Ishikawa (cell line): ENCODE results near the gene RANBP10.

ENCODE experiments used
- CEBPB ChIP-seq: IDR thresholded peaks from 2 replicates; pipeline ENCODE4 v1.6.1; 2012
- CREB1 ChIP-seq: IDR thresholded peaks from 2 replicates; pipeline ENCODE4 v1.6.1; 2012; ENCODE audit warnings: low read depth
- EGR1 ChIP-seq: IDR thresholded peaks from 2 replicates; pipeline ENCODE4 v1.6.1; 2012
- EP300 ChIP-seq: IDR thresholded peaks from 2 replicates; pipeline ENCODE4 v1.6.1; 2012; ENCODE audit warnings: borderline replicate concordance
- FOXM1 ChIP-seq: IDR thresholded peaks from 2 replicates; pipeline ENCODE4 v1.6.1; 2012; ENCODE audit warnings: low read depth, borderline replicate concordance
- NFIC ChIP-seq: IDR thresholded peaks from 2 replicates; pipeline ENCODE4 v1.6.1; 2012
- RAD21 ChIP-seq: IDR thresholded peaks from 2 replicates; pipeline ENCODE4 v1.6.1; 2012; ENCODE audit warnings: low read depth
- TAF1 ChIP-seq: IDR thresholded peaks from 2 replicates; pipeline ENCODE4 v1.6.1; 2012; ENCODE audit warnings: low read depth, mild to moderate bottlenecking
- TCF12 ChIP-seq: IDR thresholded peaks from 2 replicates; pipeline ENCODE4 v1.6.1; 2012; ENCODE audit warnings: low read depth
- YY1 ChIP-seq: IDR thresholded peaks from 2 replicates; pipeline ENCODE4 v1.6.1; 2012; ENCODE audit warnings: low read depth
- ZBTB7A ChIP-seq: IDR thresholded peaks from 2 replicates; pipeline ENCODE4 v1.6.1; 2012; ENCODE audit warnings: low read depth
- TF ChIP-seq, protein P1 (sequence below): IDR thresholded peaks from 2 replicates; pipeline ENCODE4 v1.6.1; 2012
- TF ChIP-seq, protein P2 (sequence below): IDR thresholded peaks from 2 replicates; pipeline ENCODE4 v1.6.1; 2012; ENCODE audit warnings: low read depth, mild to moderate bottlenecking

DNA sequence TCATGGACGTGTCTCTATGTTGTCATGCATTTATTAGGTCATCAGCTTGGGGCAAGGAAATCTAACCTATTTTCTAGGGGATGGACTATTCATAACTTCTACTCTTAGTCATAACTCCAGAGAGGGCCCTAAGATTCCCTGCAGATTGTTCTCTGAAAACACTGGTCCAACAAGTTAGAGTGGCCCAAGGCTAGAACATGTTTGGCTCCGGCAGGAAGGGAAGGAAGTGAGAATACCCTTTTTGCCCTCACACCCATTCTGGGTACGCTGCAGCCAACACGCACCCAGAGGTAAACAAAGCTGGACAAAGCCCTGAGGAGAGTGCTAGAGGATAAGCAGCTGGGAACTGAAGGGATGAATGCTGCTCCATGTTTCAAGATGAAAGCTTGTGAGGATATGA, 129.8 kb downstream of the RANBP10 start:
- no peak for TF ChIP-seq CEBPB
- no peak for TF ChIP-seq NFIC
- no peak for TF ChIP-seq RAD21
- no peak for TF ChIP-seq EGR1
- no peak for TF ChIP-seq YY1
- no peak for TF ChIP-seq EP300
- TF ChIP-seq FOXM1: no peak
- TF ChIP-seq TCF12: no peak
- TF ChIP-seq, protein P1, sequence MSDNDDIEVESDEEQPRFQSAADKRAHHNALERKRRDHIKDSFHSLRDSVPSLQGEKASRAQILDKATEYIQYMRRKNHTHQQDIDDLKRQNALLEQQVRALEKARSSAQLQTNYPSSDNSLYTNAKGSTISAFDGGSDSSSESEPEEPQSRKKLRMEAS: no peak
- no peak for TF ChIP-seq TAF1
- TF ChIP-seq, protein P2, sequence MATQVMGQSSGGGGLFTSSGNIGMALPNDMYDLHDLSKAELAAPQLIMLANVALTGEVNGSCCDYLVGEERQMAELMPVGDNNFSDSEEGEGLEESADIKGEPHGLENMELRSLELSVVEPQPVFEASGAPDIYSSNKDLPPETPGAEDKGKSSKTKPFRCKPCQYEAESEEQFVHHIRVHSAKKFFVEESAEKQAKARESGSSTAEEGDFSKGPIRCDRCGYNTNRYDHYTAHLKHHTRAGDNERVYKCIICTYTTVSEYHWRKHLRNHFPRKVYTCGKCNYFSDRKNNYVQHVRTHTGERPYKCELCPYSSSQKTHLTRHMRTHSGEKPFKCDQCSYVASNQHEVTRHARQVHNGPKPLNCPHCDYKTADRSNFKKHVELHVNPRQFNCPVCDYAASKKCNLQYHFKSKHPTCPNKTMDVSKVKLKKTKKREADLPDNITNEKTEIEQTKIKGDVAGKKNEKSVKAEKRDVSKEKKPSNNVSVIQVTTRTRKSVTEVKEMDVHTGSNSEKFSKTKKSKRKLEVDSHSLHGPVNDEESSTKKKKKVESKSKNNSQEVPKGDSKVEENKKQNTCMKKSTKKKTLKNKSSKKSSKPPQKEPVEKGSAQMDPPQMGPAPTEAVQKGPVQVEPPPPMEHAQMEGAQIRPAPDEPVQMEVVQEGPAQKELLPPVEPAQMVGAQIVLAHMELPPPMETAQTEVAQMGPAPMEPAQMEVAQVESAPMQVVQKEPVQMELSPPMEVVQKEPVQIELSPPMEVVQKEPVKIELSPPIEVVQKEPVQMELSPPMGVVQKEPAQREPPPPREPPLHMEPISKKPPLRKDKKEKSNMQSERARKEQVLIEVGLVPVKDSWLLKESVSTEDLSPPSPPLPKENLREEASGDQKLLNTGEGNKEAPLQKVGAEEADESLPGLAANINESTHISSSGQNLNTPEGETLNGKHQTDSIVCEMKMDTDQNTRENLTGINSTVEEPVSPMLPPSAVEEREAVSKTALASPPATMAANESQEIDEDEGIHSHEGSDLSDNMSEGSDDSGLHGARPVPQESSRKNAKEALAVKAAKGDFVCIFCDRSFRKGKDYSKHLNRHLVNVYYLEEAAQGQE: no peak
- TF ChIP-seq CREB1: no peak
- TF ChIP-seq ZBTB7A: no peak
